ENCODE measurements around the gene NR1H2. TPM values are rescaled to one million over a fixed set of nuclear protein-coding genes. Genes with fewer than 3 reads are reported as not detected.

NR1H2 gene
- total RNA-seq, 2 donors from 2014 or later: 113 to 138 TPM

DNA sequence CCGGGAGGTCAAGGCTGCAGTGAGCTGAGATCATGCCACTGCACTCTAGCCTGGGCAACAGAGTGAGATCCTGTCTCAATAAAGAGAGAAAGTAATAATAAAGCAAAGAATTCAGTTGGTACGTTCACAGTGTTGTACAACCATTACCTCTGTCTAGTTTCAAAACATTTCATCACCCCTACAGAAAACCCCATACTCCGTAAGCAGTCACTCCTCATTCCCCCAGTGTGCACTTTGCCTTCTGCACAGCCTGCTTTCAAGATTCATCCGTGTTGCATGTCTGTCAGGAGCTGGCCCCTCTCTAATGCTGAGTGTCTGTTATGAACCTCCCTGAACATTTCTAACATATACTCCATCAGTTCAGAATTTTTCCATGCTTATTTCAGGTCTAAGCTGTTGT lies 17.3 kb downstream of the NR1H2 start:
- TF ChIP-seq, protein P1, sequence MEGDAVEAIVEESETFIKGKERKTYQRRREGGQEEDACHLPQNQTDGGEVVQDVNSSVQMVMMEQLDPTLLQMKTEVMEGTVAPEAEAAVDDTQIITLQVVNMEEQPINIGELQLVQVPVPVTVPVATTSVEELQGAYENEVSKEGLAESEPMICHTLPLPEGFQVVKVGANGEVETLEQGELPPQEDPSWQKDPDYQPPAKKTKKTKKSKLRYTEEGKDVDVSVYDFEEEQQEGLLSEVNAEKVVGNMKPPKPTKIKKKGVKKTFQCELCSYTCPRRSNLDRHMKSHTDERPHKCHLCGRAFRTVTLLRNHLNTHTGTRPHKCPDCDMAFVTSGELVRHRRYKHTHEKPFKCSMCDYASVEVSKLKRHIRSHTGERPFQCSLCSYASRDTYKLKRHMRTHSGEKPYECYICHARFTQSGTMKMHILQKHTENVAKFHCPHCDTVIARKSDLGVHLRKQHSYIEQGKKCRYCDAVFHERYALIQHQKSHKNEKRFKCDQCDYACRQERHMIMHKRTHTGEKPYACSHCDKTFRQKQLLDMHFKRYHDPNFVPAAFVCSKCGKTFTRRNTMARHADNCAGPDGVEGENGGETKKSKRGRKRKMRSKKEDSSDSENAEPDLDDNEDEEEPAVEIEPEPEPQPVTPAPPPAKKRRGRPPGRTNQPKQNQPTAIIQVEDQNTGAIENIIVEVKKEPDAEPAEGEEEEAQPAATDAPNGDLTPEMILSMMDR (IDR thresholded peaks at IDR 0.05): no peak
- Histone ChIP-seq H3K36me3 (peaks cover 3% of the 10 kb centered on the region), H3K27ac (no peak overlapping the region), H3K9me3 (no peaks in the 10 kb centered on the region), H3K27me3 (replicated peaks; ENCODE audit: insufficient read depth) (no peaks in the 10 kb centered on the region), H3K4me1 (ENCODE audit: control insufficient read depth in 1 of 2, low read depth in 2 of 2) (no peaks in the 10 kb centered on the region), H3K4me3 (no peak overlapping the region)
- DNase-seq (ENCODE audit: low spot score): no peak
- no peak for ATAC-seq (ENCODE audit: insufficient number of reproducible peaks, low FRiP score, low read depth)

DNA sequence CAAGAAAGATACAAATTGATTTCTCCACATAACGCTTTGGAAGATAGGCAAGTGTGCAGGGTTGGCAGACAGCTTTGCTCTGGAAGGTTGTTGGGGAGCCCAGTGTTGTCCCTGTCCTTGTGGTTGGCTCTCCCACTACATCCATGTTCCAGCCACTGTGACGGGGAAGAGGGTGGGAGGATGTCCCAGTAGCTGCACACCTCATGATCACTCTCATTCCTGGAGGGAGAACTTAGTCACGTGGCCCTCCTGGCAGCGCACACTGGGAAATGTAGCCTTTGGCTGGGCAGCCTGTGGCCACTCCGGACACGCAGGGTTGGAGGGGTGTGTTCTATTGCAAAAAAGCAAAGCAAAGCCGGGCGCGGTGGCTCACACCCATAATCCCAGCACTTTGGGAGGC lies 17.8 kb downstream of the NR1H2 start:
- no peak for DNase-seq (ENCODE audit: low spot score)

DNA sequence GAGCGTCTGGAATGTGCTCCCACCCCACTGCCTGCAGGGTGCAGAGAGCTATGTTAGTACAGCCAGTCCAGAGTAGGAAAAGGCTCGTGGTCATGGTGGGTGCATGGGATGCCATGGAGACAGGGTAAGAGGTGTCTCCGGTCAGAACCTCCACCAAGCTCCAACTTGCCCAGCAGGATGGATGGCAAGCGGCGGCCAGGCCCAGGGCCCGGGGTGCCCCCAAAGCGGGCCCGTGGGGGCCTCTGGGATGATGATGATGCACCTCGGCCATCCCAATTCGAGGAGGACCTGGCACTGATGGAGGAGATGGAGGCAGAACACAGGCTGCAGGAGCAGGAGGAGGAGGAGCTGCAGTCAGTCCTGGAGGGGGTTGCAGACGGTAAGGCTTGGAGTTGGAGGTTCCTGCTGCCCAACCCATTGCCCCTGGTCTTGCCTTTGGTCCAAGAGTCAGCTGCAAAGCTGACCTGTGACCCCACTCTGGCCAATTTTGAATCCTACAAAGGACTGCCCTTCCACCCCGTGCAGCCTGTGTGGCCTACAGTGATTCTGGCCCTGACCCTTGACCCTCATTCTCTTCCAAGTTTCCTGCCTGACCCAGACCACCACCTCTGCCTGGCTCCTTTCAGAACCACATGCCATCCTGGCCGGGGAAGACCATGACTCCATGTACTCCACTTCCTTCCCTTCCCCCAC lies 22.6 kb downstream of the NR1H2 start:
- ATAC-seq (ENCODE audit: insufficient number of reproducible peaks, low FRiP score, low read depth): no peak
- H3K4me3 ChIP-seq: no peak overlapping the region

More for the DNA sequence above, 17.8 kb downstream of the NR1H2 start:
- Histone ChIP-seq H3K27ac (no peak overlapping the region), H3K9me3 (no peaks in the 10 kb centered on the region), H3K27me3 (replicated peaks; ENCODE audit: insufficient read depth) (no peaks in the 10 kb centered on the region), H3K4me1 (ENCODE audit: control insufficient read depth in 1 of 2, low read depth in 2 of 2) (no peaks in the 10 kb centered on the region), H3K4me3 (no peak overlapping the region), H3K36me3 (peaks cover 3% of the 10 kb centered on the region)
- ATAC-seq (ENCODE audit: insufficient number of reproducible peaks, low FRiP score, low read depth): no peak
- TF ChIP-seq, protein P1 (IDR thresholded peaks at IDR 0.05): no peak

DNA sequence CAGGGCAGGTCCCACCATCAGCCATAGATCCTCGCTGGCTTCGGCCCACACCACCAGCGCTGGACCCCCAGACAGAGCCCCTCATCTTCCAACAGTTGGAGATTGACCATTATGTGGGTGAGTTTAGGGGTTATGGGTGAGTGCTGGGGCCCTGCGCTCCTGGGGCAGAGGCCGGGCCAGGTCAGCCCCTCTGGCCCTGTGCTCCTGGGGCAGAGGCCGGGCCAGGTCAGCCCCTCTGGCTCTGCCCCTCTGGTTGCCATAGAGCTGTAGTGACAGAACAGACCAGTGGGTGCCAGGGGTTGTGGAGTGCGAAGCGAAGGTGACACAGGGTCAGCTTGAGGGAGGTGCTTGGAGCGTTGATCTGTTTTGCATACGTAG lies 23.1 kb downstream of the NR1H2 start:
- Histone ChIP-seq H3K4me1 (ENCODE audit: control insufficient read depth in 1 of 2, low read depth in 2 of 2) (no peaks in the 10 kb centered on the region), H3K27ac (no peak overlapping the region), H3K9me3 (no peaks in the 10 kb centered on the region)

More for the DNA sequence above, 22.6 kb downstream of the NR1H2 start:
- DNase-seq (ENCODE audit: low spot score): no peak
- H3K9me3 ChIP-seq: no peaks in the 10 kb centered on the region
- no peaks in the 10 kb centered on the region for H3K27me3 ChIP-seq (replicated peaks; ENCODE audit: insufficient read depth)
- H3K36me3 ChIP-seq: peaks cover 6% of the 10 kb centered on the region
- TF ChIP-seq, protein P1 (IDR thresholded peaks at IDR 0.05): no peak
- no peaks in the 10 kb centered on the region for H3K4me1 ChIP-seq (ENCODE audit: control insufficient read depth in 1 of 2, low read depth in 2 of 2)
- no peak overlapping the region for H3K27ac ChIP-seq

DNA sequence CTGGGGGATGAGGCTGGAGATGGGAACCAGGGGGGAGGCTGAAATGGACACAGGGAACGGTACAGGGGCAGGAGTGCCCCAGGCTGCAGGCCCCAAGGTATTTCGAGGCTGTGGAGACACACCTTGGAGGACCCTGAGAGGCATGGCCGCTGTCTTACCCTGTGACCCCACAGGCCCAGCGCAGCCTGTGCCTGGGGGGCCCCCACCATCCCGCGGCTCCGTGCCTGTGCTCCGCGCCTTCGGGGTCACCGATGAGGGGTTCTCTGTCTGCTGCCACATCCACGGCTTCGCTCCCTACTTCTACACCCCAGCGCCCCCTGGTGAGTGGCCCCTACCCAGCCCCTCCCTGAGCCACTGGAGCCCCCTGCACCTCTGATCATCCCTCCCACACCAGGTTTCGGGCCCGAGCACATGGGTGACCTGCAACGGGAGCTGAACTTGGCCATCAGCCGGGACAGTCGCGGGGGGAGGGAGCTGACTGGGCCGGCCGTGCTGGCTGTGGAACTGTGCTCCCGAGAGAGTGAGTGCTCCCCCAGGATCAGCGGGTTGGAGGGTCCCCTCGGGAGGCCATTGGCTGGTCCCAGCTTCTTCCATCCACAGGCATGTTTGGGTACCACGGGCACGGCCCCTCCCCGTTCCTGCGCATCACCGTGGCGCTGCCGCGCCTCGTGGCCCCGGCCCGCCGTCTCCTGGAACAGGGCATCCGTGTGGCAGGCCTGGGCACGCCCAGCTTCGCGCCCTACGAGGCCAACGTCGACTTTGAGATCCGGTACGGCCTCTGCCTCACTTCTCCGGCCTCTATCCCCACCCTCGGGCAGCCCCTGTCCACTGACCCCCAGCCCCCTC lies 25.6 kb downstream of the NR1H2 start:
- Histone ChIP-seq H3K4me3 (no peak overlapping the region), H3K27ac (no peak overlapping the region), H3K4me1 (ENCODE audit: control insufficient read depth in 1 of 2, low read depth in 2 of 2) (no peaks in the 10 kb centered on the region), H3K27me3 (replicated peaks; ENCODE audit: insufficient read depth) (no peaks in the 10 kb centered on the region), H3K9me3 (no peaks in the 10 kb centered on the region), H3K36me3 (peaks cover 6% of the 10 kb centered on the region)
- DNase-seq (ENCODE audit: low spot score) (no peak), ATAC-seq (ENCODE audit: insufficient number of reproducible peaks, low FRiP score, low read depth) (no peak)
- TF ChIP-seq, protein P1 (IDR thresholded peaks at IDR 0.05): no peak

More for the DNA sequence above, 23.1 kb downstream of the NR1H2 start:
- H3K27me3 ChIP-seq (replicated peaks; ENCODE audit: insufficient read depth): no peaks in the 10 kb centered on the region
- TF ChIP-seq, protein P1 (IDR thresholded peaks at IDR 0.05): no peak
- DNase-seq (ENCODE audit: low spot score) (no peak), ATAC-seq (ENCODE audit: insufficient number of reproducible peaks, low FRiP score, low read depth) (no peak)
- peaks cover 6% of the 10 kb centered on the region for H3K36me3 ChIP-seq
- no peak overlapping the region for H3K4me3 ChIP-seq
